Measurements from ENCODE around the gene WNT9B. TPM values are rescaled to one million over a fixed set of nuclear protein-coding genes. Genes with fewer than 3 reads are reported as not detected.

The WNT9B gene
- total RNA-seq, 4 donors from 2014 or later, result 0.42 to 0.66 (median 0.65) TPM; not detected in 1

DNA sequence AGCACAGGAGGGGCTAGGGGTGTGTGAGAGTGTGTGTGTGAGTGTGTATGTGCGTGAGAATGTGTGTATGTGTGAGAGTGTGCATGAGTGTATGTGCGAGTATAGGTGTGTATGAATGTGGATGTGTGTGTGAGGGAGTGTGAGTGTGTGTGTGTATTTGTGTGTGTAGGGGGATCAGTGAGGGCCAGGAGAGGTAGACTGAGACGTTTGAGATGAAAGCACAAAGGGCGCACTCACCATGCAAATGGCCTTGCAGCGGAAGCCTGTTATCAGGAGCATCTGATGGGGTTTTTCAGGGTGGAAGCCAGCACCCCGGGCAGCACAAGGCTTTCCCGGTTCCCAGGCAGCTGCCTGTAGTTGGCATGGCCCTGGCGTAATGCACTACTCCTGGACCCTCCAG lies 14.9 kb downstream of the WNT9B start:
- 79% methylated on average over 8 of the region's 8 CpGs for WGBS
- Histone ChIP-seq H3K27ac (replicated peaks in 1 of 4) (no peak overlapping the region), H3K9me3 (no peaks in the 10 kb centered on the region), H3K36me3 (no peaks in the 10 kb centered on the region), H3K27me3 (peaks cover 0 to 39% (median 0%) of the 10 kb centered on the region in 4 donors), H3K4me3 (no peak overlapping the region), H3K4me1 (no peaks in the 10 kb centered on the region)
- TF ChIP-seq POLR2A (IDR thresholded peaks at IDR 0.05; ENCODE audit: low read depth), result no peak
- TF ChIP-seq POLR2AphosphoS5 (IDR thresholded peaks at IDR 0.05), result no peak
- TF ChIP-seq EP300 (IDR thresholded peaks at IDR 0.05), result no peak
- TF ChIP-seq CTCF (IDR thresholded peaks at IDR 0.05), result no peak
- DNase-seq (ENCODE audit: extremely low spot score), result no peak
- intact Hi-C loops (cut with DNase I), result no loop called here

DNA sequence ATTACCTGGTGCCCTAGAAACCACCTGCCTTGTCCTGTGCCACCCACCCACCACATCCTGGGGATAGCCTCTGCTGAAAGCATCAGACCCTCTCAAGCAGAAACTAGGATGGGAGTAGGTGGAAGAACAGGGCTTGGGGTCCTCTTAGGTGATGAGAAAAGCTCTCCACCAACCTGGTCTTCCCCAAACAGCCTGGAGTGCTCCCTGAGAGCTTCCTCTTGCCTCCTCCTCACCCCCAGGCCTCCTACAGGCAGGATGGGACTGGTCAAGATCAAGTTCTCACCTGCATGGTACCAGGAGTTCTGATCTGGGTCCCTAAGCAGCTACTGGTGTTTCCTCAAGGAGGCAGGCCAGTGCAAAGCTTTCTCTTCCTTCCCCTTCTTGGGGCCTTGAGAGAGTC lies 15.4 kb downstream of the WNT9B start:
- Histone ChIP-seq H3K4me1 (no peaks in the 10 kb centered on the region), H3K9me3 (no peaks in the 10 kb centered on the region), H3K27ac (replicated peaks in 1 of 4) (no peak overlapping the region), H3K4me3 (no peak overlapping the region), H3K36me3 (no peaks in the 10 kb centered on the region), H3K27me3 (peaks cover 0 to 39% (median 0%) of the 10 kb centered on the region in 4 donors)
- TF ChIP-seq EP300 (IDR thresholded peaks at IDR 0.05) (no peak), POLR2AphosphoS5 (IDR thresholded peaks at IDR 0.05) (no peak), CTCF (IDR thresholded peaks at IDR 0.05) (no peak), POLR2A (IDR thresholded peaks at IDR 0.05; ENCODE audit: low read depth) (no peak)
- intact Hi-C loops (cut with DNase I), result no loop called here
- DNase-seq (ENCODE audit: extremely low spot score), result no peak

GRCh38 chr17:46868689-46869187 lies 17.4 kb downstream of the WNT9B start:
- Histone ChIP-seq H3K36me3 (no peaks in the 10 kb centered on the region), H3K9me3 (no peaks in the 10 kb centered on the region), H3K4me3 (no peak overlapping the region), H3K27me3 (peaks cover 0 to 23% (median 0%) of the 10 kb centered on the region in 4 donors), H3K4me1 (no peaks in the 10 kb centered on the region), H3K27ac (replicated peaks in 1 of 4) (no peak overlapping the region)
- DNase-seq (ENCODE audit: extremely low spot score), result no peak
- 62% methylated on average over 6 of the region's 6 CpGs for WGBS
- TF ChIP-seq EP300 (IDR thresholded peaks at IDR 0.05) (no peak), POLR2AphosphoS5 (IDR thresholded peaks at IDR 0.05) (no peak), CTCF (IDR thresholded peaks at IDR 0.05) (no peak), POLR2A (IDR thresholded peaks at IDR 0.05; ENCODE audit: low read depth) (no peak)
- intact Hi-C loops (cut with DNase I), result no loop called here

GRCh38 chr17:46869296-46869695 lies 17.9 kb downstream of the WNT9B start:
- no peaks in the 10 kb centered on the region for H3K4me1 ChIP-seq
- intact Hi-C loops (cut with DNase I), result no loop called here
- no peaks in the 10 kb centered on the region for H3K9me3 ChIP-seq
- 65% methylated on average over 5 of the region's 7 CpGs for WGBS
- no peak for DNase-seq (ENCODE audit: extremely low spot score)
- no peaks in the 10 kb centered on the region for H3K36me3 ChIP-seq
- TF ChIP-seq CTCF (IDR thresholded peaks at IDR 0.05) (no peak), POLR2AphosphoS5 (IDR thresholded peaks at IDR 0.05) (no peak), EP300 (IDR thresholded peaks at IDR 0.05) (no peak), POLR2A (IDR thresholded peaks at IDR 0.05; ENCODE audit: low read depth) (no peak)
- H3K27me3 ChIP-seq, result peaks cover 0 to 18% (median 0%) of the 10 kb centered on the region in 4 donors
- H3K4me3 ChIP-seq, result no peak overlapping the region
- no peak overlapping the region for H3K27ac ChIP-seq (replicated peaks in 1 of 4)

All from esophagus muscularis mucosa (tissue), 4 donors.